ENCODE measurements around the gene RPL39. TPM values are rescaled to one million over a fixed set of nuclear protein-coding genes. Genes with fewer than 3 reads are reported as not detected.

Gene RPL39
- total RNA-seq, 1 experiment from 2014 or later = 1,551 TPM

GRCh38 chrX:119763181-119763580 lies 28.2 kb downstream of the RPL39 start:
- CTCF ChIA-PET = no interaction called here

GRCh38 chrX:119762718-119763117 lies 28.7 kb downstream of the RPL39 start:
- ChIA-PET POLR2A (interaction anchor here (1.6 kb wide), 1 partner anchor 69 kb away, joined by 4 read pairs; the partner anchor contains the start of gene SEPTIN6), CTCF (no interaction called here)
- DNase-seq (ENCODE audit: low spot score) = no peak
- Mint-ChIP-seq H3K36me3 (no peaks in the 10 kb centered on the region), H3K9me3 (no peaks in the 10 kb centered on the region), H3K4me3 (no peak overlapping the region), H3K4me1 (peaks cover 14% of the 10 kb centered on the region), H3K27me3 (ENCODE audit: low read depth) (peaks cover 13% of the 10 kb centered on the region), H3K27ac (no peak overlapping the region)
- ATAC-seq = no peak
- no peak for TF ChIP-seq FOXK1 (CRISPR knock-in tag; IDR thresholded peaks at IDR 0.05)

More at GRCh38 chrX:119763181-119763580, 28.2 kb downstream of the RPL39 start:
- TF ChIP-seq GABPB1 (CRISPR knock-in tag; IDR thresholded peaks at IDR 0.05) (peak; percentile 63), JAZF1 (CRISPR knock-in tag; IDR thresholded peaks at IDR 0.05) (no peak)
- peak; percentile 7; the same call in 1 of the 2 replicates for ATAC-seq
- Mint-ChIP-seq H3K4me3 (no peak overlapping the region), H3K36me3 (no peaks in the 10 kb centered on the region), H3K4me1 (peaks cover 14% of the 10 kb centered on the region), H3K9me3 (no peaks in the 10 kb centered on the region), H3K27ac (0 out of 2 replicates have a peak overlapping the region, but pooled peaks have one; percentile 27), H3K27me3 (ENCODE audit: low read depth) (peaks cover 13% of the 10 kb centered on the region)
- POLR2A ChIA-PET = interaction anchor here (1.6 kb wide), 1 partner anchor 70 kb away, joined by 4 read pairs; the partner anchor contains the start of gene SEPTIN6
- peak; percentile 10 for DNase-seq (ENCODE audit: low spot score)

- DNase-seq (ENCODE audit: low spot score) = no peak
- Mint-ChIP-seq H3K4me1 (peaks cover 37% of the 10 kb centered on the region), H3K9me3 (no peaks in the 10 kb centered on the region), H3K36me3 (no peaks in the 10 kb centered on the region), H3K27ac (no peak overlapping the region), H3K27me3 (ENCODE audit: low read depth) (peaks cover 13% of the 10 kb centered on the region), H3K4me3 (peak overlapping the region; percentile 71)
- ChIA-PET POLR2A (no interaction called here), CTCF (interaction anchor here (0.8 to 4.1 kb wide), 5 partner anchors 19 to 248 kb away, joined by 3 to 30 read pairs (median 18); partner anchors contain the start of gene SEPTIN6)
- no peak for ATAC-seq
- TF ChIP-seq IRF1 (CRISPR knock-in tag; IDR thresholded peaks at IDR 0.05) (no peak), CTCF (IDR thresholded peaks at IDR 0.05) (no peak), AFF4 (CRISPR knock-in tag; IDR thresholded peaks at IDR 0.05; ENCODE audit: borderline replicate concordance) (no peak), ZNF532 (CRISPR knock-in tag; IDR thresholded peaks at IDR 0.05; ENCODE audit: borderline replicate concordance) (no peak)
Observed at GRCh38 chrX:119760026-119760877, 31.2 kb downstream of the RPL39 start.
